Neuronal stem cell (in vitro differentiated cells): Measurements from ENCODE around the gene CTNNA1.

Source experiments
- DNase-seq: peaks from one replicate; pipeline ENCODE4 v3.0.0-alpha.2; 2013; ENCODE audit warnings: low spot score
- H2AFZ ChIP-seq: one replicate; pipeline ENCODE4 v1.6.1; 2013; ENCODE audit warnings: mild to moderate bottlenecking, low read length, inconsistent platforms
- H2AK5ac ChIP-seq: 2 replicates; pipeline ENCODE4 v1.6.1; 2013; ENCODE audit warnings: low read depth, mild to moderate bottlenecking, inconsistent platforms, low read length, moderate library complexity, mixed read lengths
- H2BK120ac ChIP-seq: 2 replicates; pipeline ENCODE4 v1.6.1; 2013; ENCODE audit warnings: low read depth, mild to moderate bottlenecking, inconsistent platforms, low read length, moderate library complexity, mixed read lengths
- H2BK12ac ChIP-seq: one replicate; pipeline ENCODE4 v1.6.1; 2013; ENCODE audit warnings: low read length, inconsistent platforms
- H2BK15ac ChIP-seq: 2 replicates; pipeline ENCODE4 v1.6.1; 2013; ENCODE audit warnings: mild to moderate bottlenecking, low read length, inconsistent platforms, mixed read lengths
- H2BK5ac ChIP-seq: one replicate; pipeline ENCODE4 v1.6.1; 2013; ENCODE audit warnings: inconsistent platforms, mild to moderate bottlenecking, low read length, moderate library complexity
- H3K14ac ChIP-seq: one replicate; pipeline ENCODE4 v1.6.1; 2013; ENCODE audit warnings: low read length, inconsistent platforms
- H3K18ac ChIP-seq: 2 replicates; pipeline ENCODE4 v1.6.1; 2013; ENCODE audit warnings: low read length, inconsistent platforms
- H3K23ac ChIP-seq: 2 replicates; pipeline ENCODE4 v1.6.1; 2013; ENCODE audit warnings: low read depth, mild to moderate bottlenecking, mixed read lengths, low read length, inconsistent platforms; ENCODE audit not compliant: poor library complexity
- H3K27ac ChIP-seq: replicated peaks from 3 replicates; pipeline ENCODE4 v1.5.1; 2013; ENCODE audit warnings: low read length, inconsistent platforms
- H3K27me3 ChIP-seq, 3 experiments: 2 replicates each; pipeline ENCODE4 v1.6.1; 2013; ENCODE audit warnings: low read length in 3 of 3, mild to moderate bottlenecking in 2 of 3, inconsistent platforms in 1 of 3, low read depth in 1 of 3, mixed read lengths in 1 of 3, moderate library complexity in 1 of 3; ENCODE audit not compliant: control insufficient read depth in 3 of 3, insufficient read depth in 3 of 3
- H3K36me3 ChIP-seq, 2 donors: replicated peaks in 1 of 2; 2 replicates each; pipeline ENCODE4 v1.6.1; 2013; ENCODE audit warnings: low read length in 2 of 2; ENCODE audit not compliant: control insufficient read depth in 2 of 2, insufficient read depth in 2 of 2
- H3K4ac ChIP-seq: 2 replicates; pipeline ENCODE4 v1.6.1; 2013; ENCODE audit warnings: inconsistent platforms, mild to moderate bottlenecking, low read length, moderate library complexity
- H3K4me1 ChIP-seq, 2 donors: 1 replicate in 1 of 2; 2 replicates in 1 of 2; pipeline ENCODE4 v1.6.1; 2013; ENCODE audit warnings: low read length in 2 of 2, low read depth in 1 of 2; ENCODE audit not compliant: control insufficient read depth in 2 of 2, insufficient read depth in 1 of 2
- H3K4me2 ChIP-seq: one replicate; pipeline ENCODE4 v1.6.1; 2013; ENCODE audit warnings: mild to moderate bottlenecking, low read length, inconsistent platforms; ENCODE audit not compliant: insufficient read depth, poor library complexity, severe bottlenecking
- H3K4me3 ChIP-seq, 2 donors: 2 replicates each; pipeline ENCODE4 v1.5.1; 2013; ENCODE audit warnings: low read length in 2 of 2, mild to moderate bottlenecking in 2 of 2, inconsistent platforms in 1 of 2, moderate library complexity in 1 of 2
- H3K79me1 ChIP-seq: one replicate; pipeline ENCODE4 v1.6.1; 2013; ENCODE audit warnings: low read depth, mild to moderate bottlenecking, inconsistent platforms, low read length, moderate library complexity
- H3K9ac ChIP-seq: one replicate; pipeline ENCODE4 v1.6.1; 2013; ENCODE audit warnings: mild to moderate bottlenecking, low read depth, low read length, inconsistent platforms; ENCODE audit not compliant: poor library complexity
- H3K9me3 ChIP-seq, 2 donors: replicated peaks in 1 of 2; 2 replicates each; pipeline versions ENCODE3 to v1.6.1; 2013; ENCODE audit warnings: low read length in 2 of 2, mild to moderate bottlenecking in 2 of 2, inconsistent platforms in 1 of 2, low read depth in 1 of 2, mixed read lengths in 1 of 2, moderate library complexity in 1 of 2; ENCODE audit not compliant: control insufficient read depth in 2 of 2, insufficient read depth in 1 of 2
- H4K8ac ChIP-seq: one replicate; pipeline ENCODE4 v1.6.1; 2013; ENCODE audit warnings: low read depth, mild to moderate bottlenecking, inconsistent platforms, low read length, moderate library complexity
- H4K91ac ChIP-seq: one replicate; pipeline ENCODE4 v1.6.1; 2013; ENCODE audit warnings: low read length, low read depth, mild to moderate bottlenecking, inconsistent platforms; ENCODE audit not compliant: poor library complexity
- WGBS, 2 donors: extraction: QIAGEN DNeasy Blood & Tissue Kit; methylation state at CpG; one replicate each; pipeline ENCODE4 v1.1.7; 2013; ENCODE audit warnings: missing lambda C conversion rate in 2 of 2, mixed read lengths in 1 of 2; ENCODE audit not compliant: insufficient read length in 2 of 2, insufficient replicate concordance in 1 of 2; ENCODE audit errors: extremely low coverage in 2 of 2; 5-methylcytosine and 5-hydroxymethylcytosine counted together

The CTNNA1 gene

DNA sequence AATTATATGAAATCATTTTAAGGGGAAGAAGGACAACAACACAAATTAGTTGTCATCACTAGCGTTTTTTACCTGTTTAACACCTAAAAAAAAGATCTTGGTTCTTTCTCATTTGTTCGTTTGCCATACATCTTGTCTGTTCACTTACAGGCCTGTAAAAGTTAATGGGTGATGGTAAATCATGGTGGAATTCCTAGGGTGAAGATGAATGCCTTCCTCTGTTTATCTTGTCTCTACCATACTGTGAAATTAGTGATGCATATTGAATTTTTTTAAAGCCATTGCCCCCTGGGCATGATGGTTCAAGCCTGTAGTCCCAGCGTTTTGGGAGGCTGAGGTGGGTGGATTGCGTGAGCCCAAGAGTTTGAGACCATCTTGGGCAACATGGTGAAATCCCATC lies 75.3 kb downstream of the CTNNA1 start:
- H2AK5ac ChIP-seq: no peak overlapping the region
- H3K4me1 ChIP-seq: no peaks in the 10 kb centered on the region
- no peak overlapping the region for H2AFZ ChIP-seq
- H3K4me3 ChIP-seq: no peak overlapping the region
- no peak overlapping the region for H4K8ac ChIP-seq
- no peak overlapping the region for H3K27ac ChIP-seq
- H3K9me3 ChIP-seq: peaks cover 0 to 2% of the 10 kb centered on the region in 2 donors
- H3K4me2 ChIP-seq: no peak overlapping the region
- H3K18ac ChIP-seq: no peak overlapping the region
- H3K23ac ChIP-seq: no peak overlapping the region
- H3K79me1 ChIP-seq: peaks cover 2% of the 10 kb centered on the region
- H3K36me3 ChIP-seq: peaks cover 16 to 77% of the 10 kb centered on the region in 2 donors
- no CpG with 5 or more reads among the region's 4 CpGs for WGBS, 2 donors
- H2BK15ac ChIP-seq: no peak overlapping the region
- no peak overlapping the region for H3K9ac ChIP-seq
- no peak overlapping the region for H2BK12ac ChIP-seq
- no peak overlapping the region for H2BK120ac ChIP-seq
- no peak overlapping the region for H4K91ac ChIP-seq
- no peaks in the 10 kb centered on the region for H3K27me3 ChIP-seq
- no peak overlapping the region for H3K14ac ChIP-seq
- no peak overlapping the region for H2BK5ac ChIP-seq
- H3K4ac ChIP-seq: no peak overlapping the region
- no peak for DNase-seq

DNA sequence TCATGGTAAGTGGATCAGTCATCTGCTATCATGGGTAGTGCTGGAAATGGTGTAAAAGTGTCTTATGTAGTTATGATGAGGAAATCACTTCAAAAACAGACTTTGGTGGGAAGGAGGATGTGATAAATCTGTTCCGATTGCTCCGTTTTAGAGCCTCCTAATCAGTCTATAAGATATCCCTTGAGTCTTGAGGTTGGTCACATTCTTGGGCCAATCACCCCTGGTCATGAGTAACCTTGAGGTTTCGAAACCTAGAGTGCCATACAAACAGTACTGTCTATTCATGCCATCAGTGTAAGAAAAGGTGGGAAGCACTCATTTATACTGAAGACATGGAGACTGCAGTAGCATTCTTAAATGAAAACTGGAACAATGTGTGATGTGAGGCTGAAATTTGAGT lies 76.1 kb downstream of the CTNNA1 start:
- H2BK5ac ChIP-seq: no peak overlapping the region
- WGBS, 2 donors: no CpG with 5 or more reads among the region's 3 CpGs
- DNase-seq: no peak
- no peak overlapping the region for H2BK12ac ChIP-seq
- no peak overlapping the region for H3K14ac ChIP-seq
- no peak overlapping the region for H3K23ac ChIP-seq
- H3K36me3 ChIP-seq: peaks cover 16 to 72% of the 10 kb centered on the region in 2 donors
- no peak overlapping the region for H2BK15ac ChIP-seq
- H3K4me1 ChIP-seq: no peaks in the 10 kb centered on the region
- no peak overlapping the region for H4K91ac ChIP-seq
- no peak overlapping the region for H2AK5ac ChIP-seq
- no peak overlapping the region for H3K27ac ChIP-seq
- H4K8ac ChIP-seq: no peak overlapping the region
- no peak overlapping the region for H2BK120ac ChIP-seq
- peaks cover 0 to 2% of the 10 kb centered on the region in 2 donors for H3K9me3 ChIP-seq
- H3K27me3 ChIP-seq: no peaks in the 10 kb centered on the region
- no peak overlapping the region for H3K4ac ChIP-seq
- no peak overlapping the region for H3K4me3 ChIP-seq
- no peak overlapping the region for H3K4me2 ChIP-seq
- no peak overlapping the region for H2AFZ ChIP-seq
- H3K9ac ChIP-seq: no peak overlapping the region
- peaks cover 2% of the 10 kb centered on the region for H3K79me1 ChIP-seq
- no peak overlapping the region for H3K18ac ChIP-seq

DNA sequence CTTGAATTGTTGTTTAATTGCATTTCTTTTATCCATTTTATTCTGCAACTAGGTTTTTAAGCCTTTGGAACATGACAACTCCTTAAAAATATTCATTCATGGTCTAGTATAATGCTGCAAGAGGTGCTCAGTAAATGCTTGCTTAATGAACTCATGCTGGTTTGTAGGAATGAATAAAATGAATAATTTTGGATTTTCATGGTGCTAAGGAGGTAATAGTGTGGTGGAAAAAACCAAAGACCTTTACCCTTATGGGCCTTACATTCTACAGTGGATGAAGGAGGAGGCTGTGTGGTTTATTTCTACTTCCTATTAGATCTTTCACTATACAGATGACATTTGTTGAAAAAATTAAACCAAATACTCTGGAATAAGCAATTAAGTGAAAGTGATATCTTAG lies 78.5 kb downstream of the CTNNA1 start:
- no peak overlapping the region for H4K8ac ChIP-seq
- no peak overlapping the region for H3K23ac ChIP-seq
- H3K4me2 ChIP-seq: no peak overlapping the region
- no peak overlapping the region for H2BK12ac ChIP-seq
- no peak overlapping the region for H3K18ac ChIP-seq
- H3K9me3 ChIP-seq: peaks cover 0 to 2% of the 10 kb centered on the region in 2 donors
- H2AFZ ChIP-seq: no peak overlapping the region
- no peak overlapping the region for H2BK5ac ChIP-seq
- peaks cover 11 to 55% of the 10 kb centered on the region in 2 donors for H3K36me3 ChIP-seq
- H3K4me1 ChIP-seq: no peaks in the 10 kb centered on the region
- H3K9ac ChIP-seq: no peak overlapping the region
- no peak for DNase-seq
- no peak overlapping the region for H2BK120ac ChIP-seq
- H3K14ac ChIP-seq: no peak overlapping the region
- no peak overlapping the region for H2AK5ac ChIP-seq
- no peaks in the 10 kb centered on the region for H3K27me3 ChIP-seq
- H3K4me3 ChIP-seq: no peak overlapping the region
- no peak overlapping the region for H3K4ac ChIP-seq
- no peak overlapping the region for H4K91ac ChIP-seq
- peaks cover 4% of the 10 kb centered on the region for H3K79me1 ChIP-seq
- no peak overlapping the region for H2BK15ac ChIP-seq
- no peak overlapping the region for H3K27ac ChIP-seq

DNA sequence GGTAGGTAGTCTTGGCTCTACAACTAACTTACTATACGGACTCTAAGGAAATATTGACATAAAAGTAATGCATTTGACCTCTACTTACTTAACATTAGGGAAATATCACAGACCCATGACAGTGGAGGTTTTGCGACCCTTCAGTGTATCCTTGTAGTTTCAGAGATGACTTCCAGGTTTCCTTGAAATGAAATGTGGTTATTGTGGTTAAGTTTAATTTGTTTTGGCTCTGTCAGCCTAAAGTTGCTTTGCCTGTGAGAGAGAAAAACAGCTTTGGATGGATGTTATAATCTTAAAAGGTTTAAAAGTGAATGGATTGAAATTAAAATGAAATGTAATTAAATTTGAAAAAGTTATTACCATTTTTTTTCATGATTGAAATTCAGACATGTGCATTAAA lies 79.0 kb downstream of the CTNNA1 start:
- Histone ChIP-seq H4K8ac (no peak overlapping the region), H2BK12ac (no peak overlapping the region), H3K9ac (no peak overlapping the region), H3K4me3 (no peak overlapping the region), H3K36me3 (peaks cover 10 to 50% of the 10 kb centered on the region in 2 donors), H2BK120ac (no peak overlapping the region), H3K14ac (no peak overlapping the region), H2AFZ (no peak overlapping the region), H3K4me2 (no peak overlapping the region), H3K4ac (no peak overlapping the region), H3K27ac (no peak overlapping the region), H2BK15ac (no peak overlapping the region), H3K27me3 (no peaks in the 10 kb centered on the region), H3K18ac (no peak overlapping the region), H2AK5ac (no peak overlapping the region), H3K79me1 (peaks cover 4% of the 10 kb centered on the region), H3K9me3 (peaks cover 0 to 2% of the 10 kb centered on the region in 2 donors), H4K91ac (no peak overlapping the region), H3K23ac (no peak overlapping the region), H2BK5ac (no peak overlapping the region), H3K4me1 (no peaks in the 10 kb centered on the region)
- no peak for DNase-seq
- no CpG with 5 or more reads among the region's 2 CpGs for WGBS, 2 donors
